ENCODE data around the gene DCAF5.
"Not testable (repeated sequence)": the region's sequence is repeated elsewhere in the genome, so short reads cannot be mapped to it uniquely, and the experiment has no call there.

DNA sequence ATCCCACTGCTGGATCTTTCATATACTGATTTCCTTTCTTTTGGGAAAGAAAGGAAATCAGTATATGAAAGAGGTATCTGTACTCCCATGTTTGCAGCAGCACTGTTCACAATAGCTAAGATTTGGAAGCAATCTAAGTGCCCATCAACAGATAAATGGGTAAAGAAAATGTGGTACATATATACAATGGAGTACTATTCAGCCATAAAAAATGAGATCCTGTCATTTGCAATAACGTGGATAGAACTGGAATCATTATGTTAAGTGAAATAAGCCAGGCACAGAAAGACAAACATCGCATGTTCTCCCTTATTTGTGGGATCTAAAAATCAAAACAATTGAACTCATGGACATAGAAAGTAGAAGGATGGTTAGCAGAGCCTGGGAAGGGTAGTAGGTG lies 12.9 kb upstream of the DCAF5 start:
- not testable (repeated sequence) for TF ChIP-seq POLR2A, CTCF (IDR thresholded peaks at IDR 0.05)
